DND-41 (cell line): ENCODE results near the gene SCN8A.

Source experiments
- EZH2 ChIP-seq: IDR thresholded peaks from 3 replicates; pipeline ENCODE4 v1.6.1; 2012; ENCODE audit warnings: borderline replicate concordance, low read depth, mild to moderate bottlenecking, moderate library complexity, low read length, inconsistent platforms; ENCODE audit not compliant: severe bottlenecking
- TF ChIP-seq, protein P1 (sequence below): IDR thresholded peaks from 2 replicates; pipeline ENCODE4 v1.5.1; 2012; ENCODE audit warnings: borderline replicate concordance, low read length, moderate library complexity, mild to moderate bottlenecking; ENCODE audit not compliant: poor library complexity, severe bottlenecking; ENCODE audit errors: extremely low read depth

DNA sequence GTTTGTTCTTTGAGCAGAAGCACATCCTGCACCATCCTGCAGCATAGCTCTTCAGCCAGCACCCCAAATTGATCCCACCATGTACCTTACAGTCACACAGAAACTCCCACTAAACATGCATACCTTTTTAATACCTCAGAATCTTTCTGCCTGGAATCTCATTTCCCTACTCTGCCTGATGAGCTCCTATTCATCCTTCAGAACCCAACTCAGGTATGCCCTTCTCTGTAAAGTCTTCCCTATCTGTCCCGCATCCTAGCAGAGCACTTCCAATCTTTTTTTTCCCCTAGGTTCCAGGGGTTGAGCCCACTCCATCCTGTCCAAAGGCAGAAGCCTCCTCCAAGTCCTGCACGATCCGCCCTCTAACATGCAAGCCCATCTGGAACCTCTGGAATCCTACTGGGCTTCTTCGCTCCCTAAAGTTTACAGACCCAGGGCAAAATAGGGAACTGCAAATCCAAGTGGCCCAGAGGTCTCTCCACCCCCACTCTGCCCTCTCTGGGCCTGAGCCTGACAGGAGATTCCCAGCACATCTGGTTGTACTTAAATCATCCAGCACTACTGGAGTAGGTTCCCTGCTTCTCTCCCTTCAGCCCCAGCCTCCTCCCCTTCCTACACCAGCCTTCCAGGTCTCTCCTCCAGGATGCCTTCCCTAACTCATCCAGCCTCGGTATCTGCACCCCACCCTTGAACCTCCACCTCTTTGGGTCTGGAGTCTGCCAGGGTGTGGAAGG is 261.5 kb downstream of the SCN8A start:
- TF ChIP-seq, protein P1, sequence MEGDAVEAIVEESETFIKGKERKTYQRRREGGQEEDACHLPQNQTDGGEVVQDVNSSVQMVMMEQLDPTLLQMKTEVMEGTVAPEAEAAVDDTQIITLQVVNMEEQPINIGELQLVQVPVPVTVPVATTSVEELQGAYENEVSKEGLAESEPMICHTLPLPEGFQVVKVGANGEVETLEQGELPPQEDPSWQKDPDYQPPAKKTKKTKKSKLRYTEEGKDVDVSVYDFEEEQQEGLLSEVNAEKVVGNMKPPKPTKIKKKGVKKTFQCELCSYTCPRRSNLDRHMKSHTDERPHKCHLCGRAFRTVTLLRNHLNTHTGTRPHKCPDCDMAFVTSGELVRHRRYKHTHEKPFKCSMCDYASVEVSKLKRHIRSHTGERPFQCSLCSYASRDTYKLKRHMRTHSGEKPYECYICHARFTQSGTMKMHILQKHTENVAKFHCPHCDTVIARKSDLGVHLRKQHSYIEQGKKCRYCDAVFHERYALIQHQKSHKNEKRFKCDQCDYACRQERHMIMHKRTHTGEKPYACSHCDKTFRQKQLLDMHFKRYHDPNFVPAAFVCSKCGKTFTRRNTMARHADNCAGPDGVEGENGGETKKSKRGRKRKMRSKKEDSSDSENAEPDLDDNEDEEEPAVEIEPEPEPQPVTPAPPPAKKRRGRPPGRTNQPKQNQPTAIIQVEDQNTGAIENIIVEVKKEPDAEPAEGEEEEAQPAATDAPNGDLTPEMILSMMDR = no peak
- TF ChIP-seq EZH2 = no peak
